ENCODE measurements around the gene TTC28.

DNA sequence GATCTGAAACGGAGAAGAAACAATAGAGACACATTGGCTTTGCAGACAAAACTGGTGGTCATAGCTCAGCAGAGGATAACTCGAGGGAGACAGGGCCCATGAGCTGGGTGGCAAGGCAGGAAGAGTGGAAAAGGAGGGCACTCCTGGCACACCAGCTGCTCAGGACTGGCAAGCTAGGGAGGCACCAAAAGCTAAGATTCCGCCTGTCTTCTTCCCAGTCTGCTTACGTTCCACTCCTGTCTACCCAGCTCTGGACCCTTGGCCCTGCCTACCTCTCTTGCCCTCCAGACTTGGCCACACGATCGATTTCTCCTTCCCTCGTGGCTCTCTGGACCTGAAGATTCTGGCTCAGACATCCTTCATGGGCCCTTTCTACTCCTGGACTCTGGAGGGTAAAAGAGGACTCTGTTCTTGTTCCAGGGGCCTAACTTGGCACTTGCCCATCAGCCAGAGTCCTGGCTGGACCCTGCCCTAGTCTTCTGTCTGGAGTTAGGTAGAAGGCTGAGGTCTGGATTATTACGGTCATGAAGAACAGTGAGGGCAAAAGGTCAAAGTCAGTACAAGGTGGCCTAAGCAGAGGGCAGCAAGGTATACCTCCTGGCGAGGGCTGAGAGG lies 645.4 kb downstream of the TTC28 start:
- TF ChIP-seq, protein P1, sequence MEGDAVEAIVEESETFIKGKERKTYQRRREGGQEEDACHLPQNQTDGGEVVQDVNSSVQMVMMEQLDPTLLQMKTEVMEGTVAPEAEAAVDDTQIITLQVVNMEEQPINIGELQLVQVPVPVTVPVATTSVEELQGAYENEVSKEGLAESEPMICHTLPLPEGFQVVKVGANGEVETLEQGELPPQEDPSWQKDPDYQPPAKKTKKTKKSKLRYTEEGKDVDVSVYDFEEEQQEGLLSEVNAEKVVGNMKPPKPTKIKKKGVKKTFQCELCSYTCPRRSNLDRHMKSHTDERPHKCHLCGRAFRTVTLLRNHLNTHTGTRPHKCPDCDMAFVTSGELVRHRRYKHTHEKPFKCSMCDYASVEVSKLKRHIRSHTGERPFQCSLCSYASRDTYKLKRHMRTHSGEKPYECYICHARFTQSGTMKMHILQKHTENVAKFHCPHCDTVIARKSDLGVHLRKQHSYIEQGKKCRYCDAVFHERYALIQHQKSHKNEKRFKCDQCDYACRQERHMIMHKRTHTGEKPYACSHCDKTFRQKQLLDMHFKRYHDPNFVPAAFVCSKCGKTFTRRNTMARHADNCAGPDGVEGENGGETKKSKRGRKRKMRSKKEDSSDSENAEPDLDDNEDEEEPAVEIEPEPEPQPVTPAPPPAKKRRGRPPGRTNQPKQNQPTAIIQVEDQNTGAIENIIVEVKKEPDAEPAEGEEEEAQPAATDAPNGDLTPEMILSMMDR (IDR thresholded peaks at IDR 0.05), result no peak
- no peak for TF ChIP-seq POLR2A (IDR thresholded peaks at IDR 0.05)

Data from uterus (tissue), 2 donors.